Left ventricle myocardium inferior (tissue), 1 donor: ENCODE results near the gene NPIPB8. TPM values are rescaled to one million over a fixed set of nuclear protein-coding genes. Genes with fewer than 3 reads are reported as not detected.
"Not testable (repeated sequence)": the region's sequence is repeated elsewhere in the genome, so short reads cannot be mapped to it uniquely, and the experiment has no call there.

Experiments used
- DNase-seq: peaks from one replicate; pipeline ENCODE4 v3.0.0-alpha.2; 2020
- H3K27ac ChIP-seq: fragments of 200-600 bp; replicated peaks from 2 replicates; pipeline ENCODE4 v1.8.0; 2021
- H3K27me3 ChIP-seq: fragments of 200-600 bp; 2 replicates; pipeline ENCODE4 v1.8.0; 2021; ENCODE audit warnings: low read depth
- H3K36me3 ChIP-seq: fragments of 200-600 bp; 2 replicates; pipeline ENCODE4 v1.8.0; 2021
- H3K4me1 ChIP-seq: fragments of 200-600 bp; 2 replicates; pipeline ENCODE4 v1.8.0; 2021
- H3K4me3 ChIP-seq: fragments of 200-600 bp; 2 replicates; pipeline ENCODE4 v1.8.0; 2021; ENCODE audit warnings: mild to moderate bottlenecking, moderate library complexity
- H3K9me3 ChIP-seq: fragments of 200-600 bp; replicated peaks from 2 replicates; pipeline ENCODE4 v1.8.0; 2021
- intact Hi-C: fragments of 100-400 bp; cut with micrococcal nuclease; formaldehyde crosslinking; loops from one replicate; pipeline ENCODE4 v1.11.0; 2022
- total RNA-seq: library from RNA; stranded (reverse); fragmentation: NEBNext Ultra II Directional; extraction: Animal tissue kit (Norgen Biotek cat#: 25700); gene quantifications from one replicate; pipeline ENCODE4 v1.2.1, GENCODE V29; 2021
- TF ChIP-seq, protein P1 (sequence below): fragments of 200-600 bp; IDR thresholded peaks from 2 replicates; pipeline ENCODE4 v1.8.0; 2021; ENCODE audit warnings: antibody characterized with exemption, mild to moderate bottlenecking, borderline replicate concordance
- donor health status: DM: no; HTN: yes; CAD: no; lungs with severe emphysema.

NPIPB8 gene
- total RNA-seq, 1 donor from 2014 or later: not detected

DNA sequence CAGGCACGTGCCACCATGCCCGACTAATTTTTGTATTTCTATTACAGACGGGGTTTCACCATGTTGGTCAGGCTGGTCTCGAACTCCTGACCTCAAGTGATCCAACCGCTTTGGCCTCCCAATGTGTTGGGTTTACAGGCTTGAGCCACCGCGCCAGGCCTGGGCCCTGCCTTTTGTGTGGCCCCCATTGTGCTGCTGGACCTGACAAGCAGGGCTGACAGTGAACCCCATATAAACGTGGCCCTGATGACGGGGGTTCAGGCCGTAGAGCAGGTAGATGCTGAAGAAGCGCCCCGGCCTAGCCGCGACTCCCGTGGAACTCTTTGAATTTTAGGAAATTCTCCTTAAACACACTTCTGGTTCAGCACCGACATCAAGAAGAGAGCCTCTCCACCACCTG, 23.3 kb upstream of the NPIPB8 start:
- peaks cover 12% of the 10 kb centered on the region for H3K4me1 ChIP-seq
- H3K27ac ChIP-seq, H3K27me3 ChIP-seq, H3K36me3 ChIP-seq, H3K9me3 ChIP-seq, intact Hi-C loops, DNase-seq, H3K4me3 ChIP-seq: not testable (repeated sequence)

DNA sequence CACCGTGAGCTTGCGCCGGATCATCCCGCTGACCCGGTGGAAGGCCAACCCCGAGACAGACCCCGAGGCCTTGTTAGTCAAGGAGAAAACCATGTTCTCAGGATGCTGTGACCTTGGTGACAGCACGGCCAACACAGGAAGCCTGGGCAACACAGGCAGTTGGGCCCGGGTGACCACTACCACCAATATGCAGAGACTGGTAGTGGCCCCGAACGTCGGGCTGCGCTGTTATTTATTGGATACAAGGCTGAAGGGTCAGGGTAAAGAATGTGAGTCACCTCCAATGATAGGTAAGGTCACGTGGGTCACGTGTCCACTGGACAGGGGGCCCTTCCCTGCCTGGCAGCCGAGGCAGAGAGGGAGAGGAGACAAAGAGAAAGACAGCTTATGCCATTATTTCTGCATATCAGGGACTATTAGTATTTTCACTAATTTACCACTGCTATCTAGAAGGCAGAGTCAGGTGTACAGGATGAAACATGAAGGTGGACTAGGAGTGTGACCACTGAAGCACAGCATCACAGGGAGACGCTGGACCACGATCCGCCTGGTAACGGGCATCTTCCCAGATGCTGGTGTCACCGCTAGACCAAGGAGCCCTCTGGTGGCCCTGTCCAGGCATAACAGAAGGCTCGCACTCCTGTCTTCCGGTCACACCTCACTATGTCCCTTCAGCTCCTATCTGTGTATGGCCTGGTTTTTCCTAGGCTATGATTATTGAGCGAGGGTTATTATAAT, 22.2 kb upstream of the NPIPB8 start:
- TF ChIP-seq, protein P1, sequence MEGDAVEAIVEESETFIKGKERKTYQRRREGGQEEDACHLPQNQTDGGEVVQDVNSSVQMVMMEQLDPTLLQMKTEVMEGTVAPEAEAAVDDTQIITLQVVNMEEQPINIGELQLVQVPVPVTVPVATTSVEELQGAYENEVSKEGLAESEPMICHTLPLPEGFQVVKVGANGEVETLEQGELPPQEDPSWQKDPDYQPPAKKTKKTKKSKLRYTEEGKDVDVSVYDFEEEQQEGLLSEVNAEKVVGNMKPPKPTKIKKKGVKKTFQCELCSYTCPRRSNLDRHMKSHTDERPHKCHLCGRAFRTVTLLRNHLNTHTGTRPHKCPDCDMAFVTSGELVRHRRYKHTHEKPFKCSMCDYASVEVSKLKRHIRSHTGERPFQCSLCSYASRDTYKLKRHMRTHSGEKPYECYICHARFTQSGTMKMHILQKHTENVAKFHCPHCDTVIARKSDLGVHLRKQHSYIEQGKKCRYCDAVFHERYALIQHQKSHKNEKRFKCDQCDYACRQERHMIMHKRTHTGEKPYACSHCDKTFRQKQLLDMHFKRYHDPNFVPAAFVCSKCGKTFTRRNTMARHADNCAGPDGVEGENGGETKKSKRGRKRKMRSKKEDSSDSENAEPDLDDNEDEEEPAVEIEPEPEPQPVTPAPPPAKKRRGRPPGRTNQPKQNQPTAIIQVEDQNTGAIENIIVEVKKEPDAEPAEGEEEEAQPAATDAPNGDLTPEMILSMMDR: peak; percentile 81
- peak; percentile 64 for DNase-seq
- H3K4me3 ChIP-seq, H3K27me3 ChIP-seq, H3K36me3 ChIP-seq, H3K27ac ChIP-seq, H3K4me1 ChIP-seq, H3K9me3 ChIP-seq, intact Hi-C loops: not testable (repeated sequence)

DNA sequence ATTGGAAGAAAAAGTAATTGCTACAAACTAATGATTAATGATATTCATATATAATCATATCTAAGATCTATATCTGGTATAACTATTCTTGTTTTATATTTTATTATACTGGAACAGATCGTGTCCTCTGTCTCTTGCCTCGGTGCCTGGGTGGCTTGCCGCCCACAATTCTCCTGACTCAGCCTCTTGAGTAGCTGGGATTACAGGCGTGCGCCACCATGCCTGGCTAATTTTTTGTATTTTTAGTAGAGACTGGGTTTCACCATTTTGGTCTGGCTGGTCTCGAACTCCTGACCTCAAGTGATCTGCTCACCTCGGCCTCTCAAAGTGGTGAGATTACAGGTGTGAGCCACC, 21.7 kb upstream of the NPIPB8 start:
- H3K27ac ChIP-seq, H3K4me3 ChIP-seq, intact Hi-C loops, H3K36me3 ChIP-seq, H3K4me1 ChIP-seq, DNase-seq, H3K27me3 ChIP-seq, H3K9me3 ChIP-seq: not testable (repeated sequence)

DNA sequence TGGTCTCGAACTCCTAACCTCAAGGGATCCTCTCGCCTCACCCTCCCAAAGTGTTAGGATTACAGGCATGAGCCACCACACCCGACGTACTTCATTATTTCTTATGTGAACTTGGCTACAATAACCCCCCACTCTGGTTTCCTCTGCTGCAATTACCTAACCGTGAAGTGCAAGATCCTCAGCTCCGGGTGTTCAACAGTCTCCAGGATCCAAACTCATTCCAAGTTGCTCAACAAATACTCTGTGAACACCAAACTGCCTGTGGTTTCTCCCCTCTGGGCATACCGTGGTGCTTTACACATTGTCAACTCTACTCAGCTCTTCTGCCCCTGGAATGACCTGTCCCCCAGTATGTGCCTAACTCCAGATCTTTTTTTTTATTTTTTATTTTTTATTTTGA, 21.2 kb upstream of the NPIPB8 start:
- Histone ChIP-seq H3K27ac (no peak overlapping the region), H3K9me3 (no peaks in the 10 kb centered on the region), H3K4me1 (no peaks in the 10 kb centered on the region), H3K27me3 (no peaks in the 10 kb centered on the region), H3K36me3 (peaks cover 7% of the 10 kb centered on the region), H3K4me3 (no peak overlapping the region)
- TF ChIP-seq, protein P1: no peak
- DNase-seq: no peak
- intact Hi-C loops: no loop called here

DNA sequence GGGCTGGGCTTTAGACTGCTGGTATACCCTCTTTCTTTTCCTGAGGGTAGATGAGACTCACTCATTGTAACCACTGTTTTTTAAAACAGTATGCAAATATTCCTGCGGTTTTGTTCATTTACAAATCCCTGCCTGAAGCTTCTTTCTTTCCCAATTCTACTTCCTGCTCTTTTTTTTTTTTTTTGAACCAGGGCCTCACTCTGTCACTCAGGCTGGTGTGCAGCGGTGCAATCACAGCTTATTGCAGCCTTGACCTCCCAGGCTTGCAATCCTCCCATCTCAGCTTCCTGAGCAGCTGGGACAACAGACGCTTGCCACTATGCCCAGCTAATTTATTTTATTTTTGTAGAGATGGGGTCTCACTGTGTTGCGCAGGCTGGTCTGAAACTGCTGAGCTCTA, 20.0 kb upstream of the NPIPB8 start:
- peaks cover under 1% of the 10 kb centered on the region for H3K27me3 ChIP-seq
- H3K4me3 ChIP-seq: no peak overlapping the region
- peaks cover 5% of the 10 kb centered on the region for H3K4me1 ChIP-seq
- no peak overlapping the region for H3K27ac ChIP-seq
- H3K36me3 ChIP-seq: peaks cover 7% of the 10 kb centered on the region
- TF ChIP-seq, protein P1: no peak
- intact Hi-C loops: no loop called here
- no peak for DNase-seq
- H3K9me3 ChIP-seq: no peaks in the 10 kb centered on the region

DNA sequence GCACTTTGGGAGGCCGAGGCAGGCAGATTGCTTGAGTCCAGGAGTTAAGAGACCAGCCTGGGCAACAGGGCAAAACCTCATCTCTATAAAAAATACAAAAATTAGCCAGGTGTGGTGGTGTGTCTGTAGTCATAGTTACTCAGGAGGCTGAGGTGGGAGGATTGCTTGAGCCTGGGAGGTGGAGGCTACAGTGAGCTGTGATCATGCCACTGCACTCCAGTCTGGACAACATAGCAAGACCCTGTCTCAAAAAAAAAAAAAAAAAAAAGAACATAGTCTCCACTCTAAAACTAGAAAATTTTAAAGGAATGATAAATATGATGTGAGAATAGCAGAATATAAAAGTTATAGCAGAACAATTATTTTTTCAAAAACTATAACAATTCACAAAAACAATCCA, 17.5 kb upstream of the NPIPB8 start:
- DNase-seq, H3K36me3 ChIP-seq, intact Hi-C loops, H3K27ac ChIP-seq, H3K9me3 ChIP-seq, H3K4me3 ChIP-seq: not testable (repeated sequence)
- H3K27me3 ChIP-seq: peaks cover 11% of the 10 kb centered on the region
- H3K4me1 ChIP-seq: peaks cover 12% of the 10 kb centered on the region

DNA sequence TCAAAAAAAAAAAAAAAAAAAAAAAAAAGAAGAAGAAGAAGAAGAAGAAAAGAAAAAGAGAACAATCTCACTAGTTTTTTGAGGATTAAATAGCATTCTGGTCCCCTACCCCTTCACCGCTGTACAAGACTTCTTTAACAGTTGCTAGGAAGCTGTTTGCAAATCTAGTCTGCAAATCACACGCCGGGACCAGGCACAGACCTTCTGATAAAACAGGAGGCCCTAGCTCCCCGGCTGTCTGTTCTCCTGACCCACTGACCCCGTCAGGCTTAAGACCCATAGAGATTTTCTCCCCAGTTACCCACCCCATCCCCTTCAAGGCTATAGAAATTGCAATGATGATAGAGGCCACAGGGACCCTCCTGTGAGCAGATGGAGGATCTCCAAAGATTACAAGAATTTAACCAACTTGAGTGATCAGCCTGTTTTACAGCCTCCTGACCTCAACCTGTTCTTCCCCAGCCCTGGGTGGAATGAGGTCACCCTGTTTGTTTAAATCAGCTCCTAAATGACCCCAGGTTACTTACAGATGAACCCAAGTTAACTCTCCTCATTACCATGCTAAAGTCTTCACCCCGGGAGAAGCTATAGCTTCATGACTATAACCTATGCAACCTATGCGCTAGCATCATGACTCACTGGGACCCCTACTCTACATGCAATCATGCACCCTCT, 16.2 kb upstream of the NPIPB8 start:
- Histone ChIP-seq H3K9me3 (no peaks in the 10 kb centered on the region), H3K27ac (no peak overlapping the region), H3K4me1 (peaks cover 12% of the 10 kb centered on the region), H3K4me3 (no peak overlapping the region), H3K27me3 (peaks cover 11% of the 10 kb centered on the region), H3K36me3 (peaks cover 7% of the 10 kb centered on the region)
- intact Hi-C loops: no loop called here
- TF ChIP-seq, protein P1: no peak
- no peak for DNase-seq

DNA sequence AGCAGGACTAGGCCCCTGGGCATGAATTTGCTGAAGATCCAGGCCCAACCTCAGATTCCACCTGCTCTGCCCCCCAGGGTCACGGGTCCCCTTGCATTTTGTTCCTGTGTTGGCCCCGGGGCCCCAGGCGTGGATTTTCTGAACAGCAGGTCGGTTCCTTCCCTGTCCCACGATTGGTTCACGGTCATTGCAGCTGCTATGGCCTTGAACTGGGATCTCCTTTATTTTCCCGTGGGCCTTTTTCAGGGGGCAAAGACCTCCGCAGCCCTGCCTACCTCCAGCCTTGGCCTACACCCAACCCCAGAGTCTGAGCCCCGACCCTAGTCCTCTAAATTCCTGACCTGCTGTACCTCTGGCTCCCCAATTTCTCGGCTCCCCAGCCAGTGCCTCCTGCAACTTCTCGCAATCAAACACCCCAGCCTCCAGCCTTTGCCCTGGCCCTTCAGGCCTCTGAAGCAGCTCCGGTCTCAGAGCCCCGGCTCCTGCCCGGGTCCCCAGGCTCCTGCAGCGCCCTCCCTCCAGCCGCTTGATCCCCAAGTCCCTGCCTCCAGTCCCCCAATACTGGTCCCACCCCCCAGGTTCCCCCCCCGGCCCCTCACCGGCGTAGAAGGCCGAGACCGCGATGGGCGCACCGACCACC, 15.2 kb upstream of the NPIPB8 start:
- H3K27me3 ChIP-seq: peaks cover 11% of the 10 kb centered on the region
- H3K36me3 ChIP-seq, DNase-seq, intact Hi-C loops, H3K9me3 ChIP-seq: not testable (repeated sequence)
- H3K27ac ChIP-seq: peak overlapping the region; percentile 69
- H3K4me1 ChIP-seq: peaks cover 12% of the 10 kb centered on the region
- H3K4me3 ChIP-seq: peak overlapping the region; percentile 68
